HG03159 (cell line): ENCODE measurements around the gene SVIL.
A peak's percentile ranks its signal among the peaks of the same experiment; 100 is the strongest.
"Not testable (repeated sequence)": the region's sequence is repeated elsewhere in the genome, so short reads cannot be mapped to it uniquely, and the experiment has no call there.

Source experiments
- ATAC-seq: cut with Tn5 transposase; IDR thresholded peaks from one replicate; pipeline ENCODE4 v1.9.1; 2021; ENCODE audit warnings: mild to moderate bottlenecking, moderate library complexity; ENCODE audit not compliant: unreplicated experiment

SVIL gene

GRCh38 chr10:29522918-29523317 is 111.9 kb downstream of the SVIL start:
- ATAC-seq = no peak

GRCh38 chr10:29522061-29522855 is 112.5 kb downstream of the SVIL start:
- ATAC-seq = no peak

- no peak for ATAC-seq
Observed at GRCh38 chr10:29519659-29520058, 115.1 kb downstream of the SVIL start.

- ATAC-seq = no peak
Observed at GRCh38 chr10:29517352-29517923, 117.3 kb downstream of the SVIL start.

- not testable (repeated sequence) for ATAC-seq
Observed at GRCh38 chr10:29516309-29516932, 118.3 kb downstream of the SVIL start.

- not testable (repeated sequence) for ATAC-seq
Observed at GRCh38 chr10:29515879-29516278, 118.9 kb downstream of the SVIL start.

- not testable (repeated sequence) for ATAC-seq
Observed at GRCh38 chr10:29515104-29515503, 119.7 kb downstream of the SVIL start.

GRCh38 chr10:29514306-29514705 is 120.5 kb downstream of the SVIL start:
- ATAC-seq = no peak

- ATAC-seq = no peak
Observed at GRCh38 chr10:29512425-29512974, 122.3 kb downstream of the SVIL start.

GRCh38 chr10:29511806-29512205 is 123.0 kb downstream of the SVIL start:
- not testable (repeated sequence) for ATAC-seq

GRCh38 chr10:29510483-29511157 is 124.2 kb downstream of the SVIL start:
- not testable (repeated sequence) for ATAC-seq

GRCh38 chr10:29508554-29509244 is 126.1 kb downstream of the SVIL start:
- no peak for ATAC-seq

- ATAC-seq = not testable (repeated sequence)
Observed at GRCh38 chr10:29507750-29508149, 127.0 kb downstream of the SVIL start.

- not testable (repeated sequence) for ATAC-seq
Observed at GRCh38 chr10:29506324-29506921, 128.3 kb downstream of the SVIL start.

GRCh38 chr10:29502351-29502750 is 132.4 kb downstream of the SVIL start:
- no peak for ATAC-seq

GRCh38 chr10:29501692-29502091 is 133.1 kb downstream of the SVIL start:
- no peak for ATAC-seq

GRCh38 chr10:29499993-29500537 is 134.7 kb downstream of the SVIL start:
- ATAC-seq = no peak

- ATAC-seq = peak; percentile 88
Observed at GRCh38 chr10:29496341-29497162, 138.2 kb downstream of the SVIL start.

GRCh38 chr10:29495366-29495765 is 139.4 kb downstream of the SVIL start:
- ATAC-seq = no peak
